Esophagus mucosa (tissue), 1 donor: ENCODE measurements around the gene BMF. TPM values are rescaled to one million over a fixed set of nuclear protein-coding genes. Genes with fewer than 3 reads are reported as not detected.
A peak's percentile ranks its signal among the peaks of the same experiment; 100 is the strongest.
"Not testable (repeated sequence)": the region's sequence is repeated elsewhere in the genome, so short reads cannot be mapped to it uniquely, and the experiment has no call there.

Experiments used
- ATAC-seq: fragments of 200-7000 bp; cut with Tn5 transposase; one replicate; pipeline ENCODE4 v1.9.1; 2020
- total RNA-seq: library from RNA; stranded (reverse); gene quantifications from one replicate; pipeline ENCODE4 v1.2.4, GENCODE V29; 2023
- donor health status: DM: yes; HTN: yes; CAD: no.

Gene BMF
- total RNA-seq, 1 donor from 2014 or later = 1.5 TPM

DNA sequence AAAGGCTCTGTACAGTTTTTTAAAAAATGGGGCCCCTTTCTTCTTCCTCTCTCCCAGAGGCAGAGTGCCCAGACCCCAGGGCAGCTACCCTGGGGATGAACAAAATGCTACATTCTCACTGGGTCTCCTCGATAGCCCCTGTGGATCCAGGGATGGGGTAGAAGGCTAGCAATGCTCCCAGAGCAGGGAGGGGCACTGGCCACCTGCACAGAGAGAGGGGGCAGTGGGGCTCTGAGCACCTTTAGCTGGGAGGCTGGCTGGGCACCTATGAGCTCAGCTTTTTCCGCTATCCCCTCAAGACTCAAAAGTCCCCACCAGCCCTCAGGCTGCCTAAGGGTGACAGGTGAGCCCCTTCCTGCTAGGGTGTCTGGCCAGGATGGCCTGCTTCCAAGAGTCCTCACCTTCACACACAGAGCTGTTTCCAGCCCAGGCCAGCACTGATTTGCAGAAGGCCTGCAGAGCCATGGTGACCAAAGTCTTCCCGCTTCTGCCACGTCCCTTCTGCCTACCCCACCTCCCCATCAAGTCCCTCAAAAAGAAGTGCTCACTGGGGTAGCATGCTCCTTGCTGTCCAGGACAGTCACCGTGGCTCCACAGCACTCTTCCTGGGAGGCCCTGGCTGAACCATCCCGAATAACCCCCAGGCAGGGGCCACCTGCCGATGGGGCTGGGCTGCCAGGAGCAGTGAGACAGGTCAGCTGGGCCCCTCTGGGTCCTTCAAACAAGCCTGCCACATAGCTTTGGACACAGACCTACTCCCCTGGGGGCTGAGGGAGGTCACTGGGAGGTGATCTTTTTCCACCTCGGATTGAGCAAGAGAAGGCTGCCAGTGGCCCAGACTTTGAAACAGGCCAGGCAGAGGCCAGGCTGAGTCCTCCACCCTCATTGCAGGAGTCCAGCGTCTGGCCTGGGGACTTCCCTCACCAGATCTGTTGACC lies 20.4 kb downstream of the BMF start:
- ATAC-seq = no peak

DNA sequence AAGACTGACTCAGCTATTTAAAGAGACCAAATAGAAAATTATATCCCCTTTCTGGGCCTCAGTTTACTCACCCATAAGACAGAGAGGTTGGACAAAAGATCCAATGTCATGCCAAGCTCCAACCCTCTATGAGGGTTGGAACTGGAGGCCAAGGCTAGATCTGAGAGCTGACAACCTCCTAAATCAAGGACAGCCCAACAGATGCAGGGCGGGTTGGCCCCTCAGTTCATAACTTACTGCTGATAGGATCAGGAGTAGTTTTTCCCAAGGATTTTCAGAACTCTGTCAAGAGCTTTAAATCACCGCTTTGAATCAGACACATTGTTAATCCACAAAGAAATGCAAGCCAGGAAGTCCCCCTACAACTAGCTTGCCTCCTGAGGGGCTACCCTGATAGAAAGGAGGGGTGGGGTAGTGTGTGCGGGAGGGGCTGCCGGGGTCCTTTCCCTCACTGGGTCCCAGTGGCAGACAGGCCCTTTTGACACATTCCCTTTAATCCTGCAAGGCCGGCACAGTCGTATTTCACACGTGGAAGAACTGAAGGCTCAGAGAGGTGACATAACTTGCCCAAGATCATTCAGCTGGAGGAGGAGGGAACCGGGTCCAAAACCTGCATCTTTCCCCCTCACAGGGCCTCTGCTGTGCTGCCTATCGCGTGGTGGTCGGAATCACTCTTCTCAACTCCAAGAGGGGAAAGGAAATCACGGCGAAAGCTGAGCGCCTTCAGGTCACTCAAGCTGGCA lies 21.4 kb downstream of the BMF start:
- no peak for ATAC-seq

DNA sequence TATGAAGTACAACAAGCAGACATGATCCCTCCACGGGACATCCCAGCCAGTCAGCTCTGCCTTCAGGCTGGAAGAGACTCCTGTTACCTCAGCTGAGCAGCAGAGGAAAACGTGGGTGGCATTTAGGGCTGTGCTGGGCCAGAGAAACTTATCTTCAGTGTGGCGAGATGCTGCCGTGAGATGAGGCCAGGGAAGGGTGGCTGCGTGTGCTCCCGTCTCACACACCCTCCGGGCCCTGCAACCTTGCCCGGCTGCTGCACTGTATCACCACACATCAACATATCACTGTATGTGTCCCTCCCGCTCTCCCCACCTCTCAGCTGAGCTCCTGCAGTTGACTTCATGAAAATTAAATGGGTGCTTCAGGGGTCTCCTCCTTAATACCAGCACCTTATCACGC lies 23.4 kb downstream of the BMF start:
- ATAC-seq = peak; percentile 28

DNA sequence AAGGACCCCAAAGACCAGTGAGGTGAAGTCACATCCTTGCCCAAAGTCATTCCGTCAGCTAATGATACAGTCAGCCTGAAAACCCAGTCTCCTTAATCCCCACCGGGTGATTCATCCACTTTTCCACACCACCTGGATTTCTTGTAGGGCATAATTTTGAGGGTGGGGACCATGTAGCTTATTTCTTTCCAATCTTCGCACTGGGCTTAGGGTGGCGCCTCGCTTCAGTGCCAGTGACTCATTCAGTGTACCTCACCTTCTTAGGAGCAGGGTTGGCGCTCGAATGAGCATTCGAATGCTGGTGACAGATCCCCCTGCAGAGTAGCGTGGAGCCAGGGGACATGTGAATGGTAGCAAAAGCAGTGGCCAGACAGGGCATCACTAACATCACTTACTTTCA lies 24.0 kb downstream of the BMF start:
- ATAC-seq = peak; percentile 95

DNA sequence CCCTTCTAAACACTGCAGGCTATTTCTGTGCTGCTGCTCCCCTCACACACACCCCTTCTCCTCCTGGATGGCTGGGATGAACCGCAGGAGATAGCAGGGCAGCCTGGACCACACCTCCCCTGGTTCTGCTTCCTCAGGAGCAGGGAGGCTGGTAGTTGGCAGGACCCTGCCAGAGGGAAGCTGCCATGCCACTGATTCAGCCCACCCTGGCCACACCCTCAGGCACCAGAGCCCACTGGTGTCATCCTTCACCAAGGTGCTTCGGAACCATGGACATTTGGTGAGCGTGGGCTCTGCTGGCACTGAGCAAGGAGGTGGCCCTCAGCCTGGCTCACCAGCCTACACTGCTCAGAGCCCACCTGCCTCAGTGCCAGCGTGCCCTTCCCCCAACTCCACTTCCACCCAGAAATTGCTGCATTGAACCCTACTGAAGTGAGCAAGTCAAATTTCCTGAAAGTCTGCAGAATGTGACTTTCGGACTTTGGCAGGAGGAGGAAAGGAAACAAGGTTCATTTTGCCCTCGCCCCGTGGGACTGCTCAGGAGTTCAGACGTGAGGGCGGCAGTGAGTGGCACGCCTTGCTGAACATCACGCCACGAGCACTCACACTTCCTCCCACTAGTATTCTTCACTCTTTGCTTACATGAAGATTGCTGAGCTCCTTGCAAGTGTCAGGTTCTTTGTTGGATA lies 26.3 kb downstream of the BMF start:
- peak; percentile 7 for ATAC-seq

DNA sequence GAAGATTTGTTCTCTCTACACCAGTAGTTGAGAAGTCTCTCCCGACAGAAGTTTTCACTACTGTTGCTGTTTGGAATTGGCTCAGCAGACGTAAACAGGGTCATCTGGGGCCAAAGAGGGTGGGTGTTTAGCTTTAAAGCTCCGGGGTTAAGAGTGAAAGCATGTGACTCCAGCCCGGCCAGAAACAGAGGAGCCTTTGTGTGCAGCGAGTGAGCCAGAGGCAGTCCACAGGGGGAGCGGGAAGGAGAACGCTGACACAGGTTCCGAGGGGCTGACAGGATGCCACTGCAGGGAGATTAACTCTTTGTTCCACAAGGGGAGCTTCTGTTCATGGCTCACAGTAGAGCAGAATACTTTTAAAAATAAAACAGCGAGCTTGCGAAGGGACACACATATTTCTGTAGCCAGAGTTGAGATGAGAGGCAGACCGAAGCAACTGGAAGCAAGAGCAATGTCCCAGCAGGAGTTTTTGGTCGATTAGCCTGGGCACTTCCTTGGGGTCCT lies 26.9 kb downstream of the BMF start:
- ATAC-seq = peak; percentile 32

DNA sequence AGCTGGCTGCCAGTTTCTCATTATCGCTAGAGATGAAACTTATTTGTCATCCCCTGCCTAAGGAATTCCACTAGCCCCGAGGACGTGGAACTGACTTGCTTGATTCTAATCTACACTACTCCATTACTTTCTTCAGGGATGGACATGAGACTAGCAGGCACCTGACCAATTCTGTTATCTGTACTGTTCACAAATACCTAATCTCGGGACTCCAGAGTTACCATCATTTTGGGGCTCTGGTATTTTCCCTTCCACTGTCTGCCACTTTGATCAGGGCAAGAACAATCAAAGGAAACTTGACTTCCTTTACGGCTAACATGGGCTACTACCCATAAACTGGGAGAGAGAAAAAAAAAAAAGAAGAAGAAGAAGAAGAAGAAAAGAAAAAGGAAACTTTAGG lies 27.8 kb downstream of the BMF start:
- no peak for ATAC-seq

DNA sequence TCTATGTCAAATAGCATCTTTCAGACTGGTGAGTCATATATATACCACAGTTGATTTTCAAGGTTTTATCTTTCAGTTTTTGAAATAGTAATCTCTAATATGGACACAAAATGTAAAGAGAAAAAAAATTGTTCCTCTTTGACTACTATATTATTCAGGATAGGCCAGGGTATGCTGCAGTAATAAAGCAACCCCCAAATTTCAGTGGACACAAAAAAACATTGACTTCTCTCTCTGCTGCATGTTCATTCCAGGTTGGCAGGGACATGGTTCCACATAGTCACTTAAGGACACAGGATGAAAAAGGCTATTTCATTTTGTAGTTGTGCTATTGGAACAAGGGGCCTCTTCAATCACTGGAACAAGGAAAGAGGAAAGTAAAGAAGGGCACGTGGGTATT lies 28.6 kb downstream of the BMF start:
- ATAC-seq = no peak

DNA sequence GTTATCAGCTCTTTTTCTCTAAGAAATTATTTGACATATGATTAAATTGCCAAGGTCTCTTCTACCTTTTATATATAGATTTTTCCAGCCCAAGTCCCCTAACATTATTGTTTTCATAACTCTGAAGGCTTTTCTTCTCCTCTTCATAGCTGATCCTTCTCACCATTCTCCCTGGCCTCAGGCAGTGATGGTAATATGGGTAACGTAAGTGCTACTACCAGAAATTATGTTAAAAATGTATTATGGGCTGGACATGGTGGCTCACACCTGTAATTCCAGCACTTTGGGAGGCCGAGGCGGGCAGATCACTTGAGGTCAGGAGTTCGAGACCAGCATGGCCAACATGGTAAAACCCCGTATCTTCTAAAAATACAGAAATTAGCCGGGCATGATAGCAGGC lies 29.2 kb downstream of the BMF start:
- ATAC-seq = no peak

DNA sequence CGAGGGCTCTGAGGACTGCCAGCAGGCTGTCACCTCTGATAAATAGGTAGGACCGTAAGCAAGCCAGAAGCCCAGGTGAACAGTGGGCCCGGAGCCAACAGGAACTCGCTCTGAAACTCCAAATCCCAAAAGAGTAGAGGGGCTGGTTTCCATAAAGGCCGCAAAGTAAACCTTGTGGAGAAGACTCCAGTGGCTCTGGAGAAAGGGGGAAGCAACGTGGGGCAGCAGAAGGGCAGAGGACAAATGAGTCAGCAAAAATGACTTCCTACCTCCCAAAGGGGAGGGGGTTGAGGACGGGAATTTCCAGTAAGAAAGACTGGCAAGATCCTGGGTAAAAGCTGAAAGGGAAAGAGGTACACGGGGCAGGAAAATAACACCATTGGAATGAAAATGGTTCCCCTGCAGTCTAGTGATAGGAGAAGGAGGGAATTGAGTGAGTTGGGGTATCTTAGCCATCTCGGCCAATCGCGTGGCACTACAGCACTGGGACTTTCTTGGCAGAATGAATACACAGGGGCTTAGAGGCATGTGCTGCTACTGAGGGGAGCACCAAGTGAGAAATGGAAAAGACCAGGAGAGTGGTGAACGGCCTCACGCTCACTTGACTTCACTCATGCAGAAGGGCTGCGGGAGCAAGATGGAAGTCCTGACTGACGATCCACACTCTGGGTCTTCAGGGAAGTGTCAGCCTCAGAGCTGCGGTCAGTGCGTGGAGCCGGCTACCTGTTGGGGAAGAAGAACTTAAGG lies 33.2 kb downstream of the BMF start:
- no peak for ATAC-seq

DNA sequence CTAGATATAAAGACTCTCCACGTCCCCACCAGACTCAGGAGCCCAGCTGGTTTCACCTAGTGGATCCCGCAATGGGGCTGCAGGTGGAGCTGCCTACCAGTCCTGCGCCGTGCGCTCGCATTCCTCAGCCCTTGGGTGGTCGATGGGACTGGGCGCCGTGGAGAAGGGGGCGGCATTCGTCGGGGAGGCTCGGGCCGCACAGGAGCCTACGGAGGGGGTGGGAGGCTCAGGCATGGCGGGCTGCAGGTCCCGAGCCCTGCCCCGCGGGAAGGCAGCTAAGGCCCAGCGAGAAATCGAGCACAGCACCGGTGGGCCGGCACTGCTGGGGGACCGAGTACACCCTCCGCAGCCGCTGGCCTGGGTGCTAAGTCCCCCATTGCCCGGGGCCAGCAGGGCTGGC lies 34.0 kb downstream of the BMF start:
- not testable (repeated sequence) for ATAC-seq

DNA sequence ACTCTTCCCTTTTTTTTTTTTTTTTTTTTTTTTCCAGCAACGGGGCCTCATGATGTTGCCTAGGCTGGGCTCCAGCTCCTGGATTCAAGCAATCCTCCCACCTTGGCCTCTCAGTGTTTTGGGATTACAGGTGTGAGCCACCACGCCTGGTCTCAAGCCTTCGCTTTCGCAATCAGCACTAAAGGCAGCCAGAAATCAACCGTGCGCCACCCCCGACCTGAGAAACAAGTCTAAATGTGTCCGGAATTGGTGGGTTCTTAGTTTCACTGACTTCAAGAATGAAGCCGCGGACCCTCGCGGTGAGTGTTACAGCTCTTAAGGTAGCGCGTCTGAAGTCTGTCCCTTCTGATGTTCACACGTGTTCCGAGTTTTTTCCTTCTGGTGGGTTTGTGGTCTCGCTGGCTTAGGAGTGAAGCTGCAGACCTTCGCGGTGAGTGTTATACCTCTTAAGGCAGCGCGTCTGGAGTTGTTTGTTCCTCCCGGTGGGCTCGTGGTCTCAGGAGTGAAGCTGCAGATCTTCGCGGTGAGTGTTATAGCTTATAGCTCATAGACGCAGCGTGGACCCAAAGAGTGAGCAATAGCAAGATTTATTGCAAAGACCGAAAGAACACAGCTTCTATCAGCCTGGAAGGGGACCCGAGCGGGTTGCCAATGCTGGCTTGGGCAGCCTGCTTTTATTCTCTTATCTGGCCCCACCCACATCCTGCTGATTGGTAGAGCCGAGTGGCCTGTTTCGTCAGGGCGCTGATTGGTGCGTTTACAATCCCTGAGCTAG lies 34.8 kb downstream of the BMF start:
- ATAC-seq = not testable (repeated sequence)

DNA sequence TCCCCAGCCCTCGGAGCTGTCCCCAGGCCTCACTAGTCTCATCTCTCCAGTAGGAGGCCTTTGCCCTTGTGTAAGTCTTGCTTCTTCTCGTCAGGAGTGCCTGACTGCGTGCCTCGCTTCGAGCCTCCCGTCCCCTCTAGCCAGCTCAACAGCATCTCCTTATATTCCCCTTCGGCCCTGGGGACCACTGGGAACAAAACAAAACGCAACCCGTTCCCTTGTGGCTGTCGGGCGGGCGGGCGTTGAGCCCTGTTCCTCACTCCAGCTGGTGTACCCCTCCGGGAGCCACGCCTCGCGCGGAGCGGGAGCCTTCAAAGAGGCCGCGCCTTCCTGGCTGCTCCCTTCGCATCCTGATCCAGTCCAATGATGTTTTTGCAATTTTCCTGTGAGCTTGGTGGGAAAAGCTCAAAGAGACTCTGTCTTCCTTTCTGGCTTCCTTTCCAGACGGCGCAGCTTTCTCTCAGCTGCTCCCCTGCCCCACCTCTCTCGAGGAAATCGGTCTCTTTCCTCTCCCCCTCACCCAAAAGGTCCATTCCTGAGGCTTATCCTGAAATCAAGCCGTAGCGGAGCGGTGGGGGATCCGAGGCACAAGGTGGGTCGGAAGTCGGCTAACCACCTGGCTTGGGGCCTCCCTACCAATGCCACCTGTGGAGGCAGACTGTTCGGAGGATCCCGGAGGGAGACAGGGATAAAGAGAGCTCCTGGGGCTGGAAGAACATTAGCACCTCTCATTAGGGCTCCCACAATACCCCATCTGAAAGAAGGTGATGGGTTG lies 36.3 kb downstream of the BMF start:
- ATAC-seq = no peak

DNA sequence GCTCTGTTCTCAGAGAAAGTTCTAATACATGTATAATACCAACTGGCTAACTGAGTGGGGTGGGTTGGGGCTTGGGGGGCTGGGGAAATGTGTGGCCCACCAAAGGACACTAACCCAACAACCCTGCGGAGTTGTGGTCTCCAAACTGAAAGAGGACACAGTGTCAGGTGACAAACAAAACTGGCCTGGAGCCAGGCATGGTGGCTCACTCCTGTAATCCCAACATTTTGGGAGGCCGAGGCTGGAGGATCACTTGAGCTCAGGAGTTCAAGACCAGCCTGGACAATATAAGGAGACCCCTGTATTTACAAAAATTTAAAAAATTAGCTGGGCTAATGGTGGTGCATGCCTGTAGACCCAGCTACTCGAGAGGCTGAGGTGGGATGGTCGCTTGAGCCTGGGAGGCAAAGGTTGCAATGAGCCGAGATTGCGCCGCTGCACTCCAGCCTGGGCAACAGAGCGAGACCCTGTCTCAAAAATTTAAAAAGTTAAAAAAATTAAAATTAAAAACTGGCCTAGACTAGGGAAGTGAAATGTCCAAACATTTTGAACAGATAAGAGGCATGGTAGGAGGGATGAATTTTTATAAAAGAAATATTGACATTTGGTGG lies 38.0 kb downstream of the BMF start:
- ATAC-seq = no peak

DNA sequence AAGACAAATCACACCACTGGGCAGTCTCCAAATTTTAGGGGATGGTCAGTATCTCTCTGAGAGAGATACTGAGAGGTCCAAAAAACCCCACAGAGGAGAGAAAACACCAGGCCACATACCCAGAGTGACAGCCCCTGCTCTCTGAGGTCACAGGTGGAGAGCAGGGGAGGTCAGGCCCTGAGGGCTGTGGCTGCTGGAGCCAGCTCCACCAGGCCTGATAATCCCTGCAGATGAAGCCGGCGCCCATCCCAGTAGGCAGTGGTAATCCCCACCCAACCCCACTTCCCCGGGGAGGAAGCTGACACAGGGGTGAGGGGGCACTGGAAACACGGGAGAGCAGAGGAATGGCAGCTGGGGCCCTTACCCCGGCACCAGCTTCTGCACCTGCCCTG lies 38.5 kb downstream of the BMF start:
- peak; percentile 16 for ATAC-seq

DNA sequence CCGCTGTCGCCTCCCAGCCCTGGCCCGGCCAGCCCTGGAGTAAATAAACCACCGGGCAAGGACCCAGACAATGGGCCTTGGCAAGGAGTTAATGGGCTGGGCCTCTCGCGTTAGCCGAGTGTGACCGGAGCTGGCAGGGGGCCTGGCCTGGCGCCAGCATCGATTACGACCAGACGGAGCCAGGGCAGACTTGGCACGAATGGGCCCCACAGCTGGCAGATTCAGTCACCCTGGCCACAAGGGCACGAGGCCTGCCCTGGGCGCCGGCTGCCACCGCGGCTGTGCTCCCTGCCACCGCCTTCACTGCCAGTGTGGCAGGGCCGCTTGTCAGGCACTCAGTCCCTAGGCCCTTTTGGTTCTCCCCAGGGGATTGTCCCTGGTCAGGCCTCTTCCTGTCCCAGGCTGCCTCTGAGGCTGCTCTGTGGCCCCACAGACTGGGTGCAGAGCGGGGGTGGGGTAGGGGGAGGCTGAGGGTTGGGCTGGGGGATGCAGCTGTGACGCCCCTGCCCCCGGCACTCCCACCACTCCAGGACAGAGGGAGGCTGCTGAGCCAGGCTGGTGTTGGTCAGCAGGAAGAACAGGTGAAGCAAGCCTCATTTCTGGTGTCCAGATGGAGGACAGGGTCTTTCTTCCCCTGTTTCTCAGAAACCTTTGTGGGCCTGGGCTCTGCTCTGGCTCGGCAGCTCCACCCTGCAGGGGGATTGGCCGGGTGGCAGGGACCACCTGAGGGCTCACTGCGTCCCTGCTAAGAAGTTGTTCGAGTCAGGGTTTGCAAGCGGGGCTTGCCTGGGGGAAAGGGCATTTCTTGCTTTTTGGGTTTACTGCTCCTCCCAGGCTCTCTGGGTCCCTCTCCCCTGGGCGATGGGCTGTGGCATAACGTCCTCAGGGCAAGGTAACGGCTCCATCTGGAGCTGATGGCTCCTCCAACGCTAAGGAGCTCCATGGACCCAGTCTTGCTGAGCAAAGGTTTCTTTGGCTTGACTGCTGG lies 39.2 kb downstream of the BMF start:
- ATAC-seq = peak; percentile 78

DNA sequence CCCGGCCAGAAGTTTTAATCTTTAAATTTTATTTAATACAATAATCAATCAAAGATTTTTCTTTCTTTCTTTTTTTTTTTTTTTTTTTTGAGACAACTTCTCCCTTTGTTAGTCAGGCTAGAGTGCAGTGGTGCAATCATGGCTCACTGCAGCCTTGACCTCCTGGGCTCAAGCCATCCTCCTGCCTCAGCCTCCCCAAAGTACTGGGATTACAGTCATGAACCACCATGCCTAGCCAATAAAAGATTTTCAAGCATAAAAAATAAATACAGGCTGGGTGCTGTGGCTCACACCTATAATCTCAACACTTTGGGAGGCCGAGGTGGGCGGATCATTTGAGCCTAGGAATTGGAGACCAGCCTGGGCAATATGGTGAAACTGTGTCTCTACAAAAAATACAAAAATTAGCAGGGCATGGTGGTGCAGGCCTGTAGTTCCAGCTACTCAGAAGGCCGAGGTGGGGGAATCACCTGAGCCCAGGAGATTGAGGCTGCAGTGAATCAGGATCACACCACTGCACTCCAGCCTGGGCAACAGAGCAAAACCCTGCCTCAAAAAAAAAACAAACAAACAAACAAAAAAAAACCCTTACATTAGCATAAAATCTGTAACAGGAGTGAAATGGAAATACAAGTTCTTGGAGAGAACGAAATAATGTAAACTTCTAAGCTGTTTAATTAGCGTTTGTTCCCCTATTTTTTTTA lies 40.6 kb downstream of the BMF start:
- no peak for ATAC-seq

DNA sequence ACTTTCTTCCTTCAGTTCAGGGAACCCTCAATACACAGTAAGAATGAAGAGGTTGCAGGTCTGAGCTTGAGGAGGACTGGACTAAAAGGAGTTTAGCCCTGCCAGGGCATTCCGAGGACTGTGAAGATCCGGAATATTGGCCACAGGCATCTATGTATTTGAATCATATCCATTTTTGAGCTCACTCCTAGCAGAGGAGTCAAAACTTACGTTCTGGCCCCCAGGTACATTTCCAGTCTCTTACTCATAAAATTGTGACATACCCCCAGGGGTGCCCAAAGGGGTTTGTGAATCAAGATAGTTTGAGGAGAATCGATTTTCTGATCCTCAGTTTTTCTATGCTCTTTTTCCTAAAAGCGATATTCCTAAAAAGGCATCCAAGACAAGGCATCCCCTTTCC lies 42.1 kb downstream of the BMF start:
- ATAC-seq = no peak
